Liver (tissue), 9 donors: ENCODE data around the gene TULP4. TPM values are rescaled to one million over a fixed set of nuclear protein-coding genes. Genes with fewer than 3 reads are reported as not detected.

Experiments
- DNase-seq: peaks from one replicate; pipeline ENCODE4 v3.0.0-alpha.2; 2017; ENCODE audit warnings: low spot score
- H3K27ac ChIP-seq, 2 donors: one replicate each; pipeline ENCODE4 v1.7.0; 2013; ENCODE audit warnings: inconsistent platforms in 2 of 2, low read length in 2 of 2, control low read depth in 1 of 2, low read depth in 1 of 2, mild to moderate bottlenecking in 1 of 2
- H3K27me3 ChIP-seq, 4 donors: one replicate each; pipeline versions ENCODE4 v1.6.1 to v1.7.0; 2013; ENCODE audit warnings: low read length in 3 of 4, inconsistent platforms in 1 of 4, mild to moderate bottlenecking in 1 of 4, moderate library complexity in 1 of 4; ENCODE audit not compliant: control insufficient read depth in 4 of 4, insufficient read depth in 4 of 4
- H3K36me3 ChIP-seq, 4 donors: one replicate each; pipeline versions ENCODE4 v1.6.1 to v1.7.0; 2013; ENCODE audit warnings: low read length in 3 of 4, mild to moderate bottlenecking in 3 of 4, low read depth in 1 of 4, moderate library complexity in 1 of 4; ENCODE audit not compliant: control insufficient read depth in 4 of 4, insufficient read depth in 3 of 4
- H3K4me1 ChIP-seq, 4 donors: one replicate each; pipeline versions ENCODE4 v1.6.1 to v1.7.0; 2013; ENCODE audit warnings: low read length in 3 of 4, mild to moderate bottlenecking in 3 of 4, moderate library complexity in 1 of 4; ENCODE audit not compliant: control insufficient read depth in 4 of 4, insufficient read depth in 4 of 4
- H3K4me3 ChIP-seq, 3 donors: one replicate each; pipeline versions ENCODE4 v1.6.1 to v1.7.0; 2013; ENCODE audit warnings: low read length in 3 of 3, control low read depth in 1 of 3, low read depth in 1 of 3, mild to moderate bottlenecking in 1 of 3
- H3K9ac ChIP-seq, 2 donors: one replicate each; pipeline ENCODE4 v1.7.0; 2013; ENCODE audit warnings: low read length in 2 of 2, mild to moderate bottlenecking in 2 of 2, moderate library complexity in 2 of 2, control low read depth in 1 of 2, low read depth in 1 of 2
- H3K9me3 ChIP-seq, 4 donors: one replicate each; pipeline versions ENCODE4 v1.6.1 to v1.7.0; 2013; ENCODE audit warnings: low read length in 3 of 4; ENCODE audit not compliant: control insufficient read depth in 4 of 4
- EGR1 ChIP-seq, 2 donors: IDR thresholded peaks; 2 replicates each; pipeline ENCODE4 v1.6.1; 2016 to 2018; ENCODE audit warnings: antibody characterized with exemption in 2 of 2, low read depth in 2 of 2
- FOXA1 ChIP-seq: IDR thresholded peaks from 2 replicates; pipeline ENCODE4 v1.6.1; 2016; ENCODE audit warnings: antibody characterized with exemption
- GABPA ChIP-seq, 2 donors: IDR thresholded peaks in 1 of 2; conservative IDR thresholded peaks in 1 of 2; 2 replicates each; pipeline ENCODE4 v1.6.1; 2016; ENCODE audit warnings: antibody characterized with exemption in 2 of 2, mild to moderate bottlenecking in 1 of 2, moderate library complexity in 1 of 2
- JUND ChIP-seq, 2 donors: IDR thresholded peaks; 2 replicates each; pipeline ENCODE4 v1.6.1; 2016; ENCODE audit warnings: antibody characterized with exemption in 2 of 2
- RXRA ChIP-seq, 2 donors: IDR thresholded peaks; 2 replicates each; pipeline ENCODE4 v1.6.1; 2017 to 2018; ENCODE audit warnings: antibody characterized with exemption in 2 of 2, mild to moderate bottlenecking in 1 of 2
- WGBS: extraction: QIAGEN DNeasy Blood & Tissue Kit; methylation state at CpG from one replicate; pipeline ENCODE4 v1.1.7; 2013; 5-methylcytosine and 5-hydroxymethylcytosine counted together
- polyA plus RNA-seq, 2 donors: library from polyadenylated mRNA; stranded (reverse) in 1 of 2; unstranded in 1 of 2; fragments of 200-250 nt in 1 of 2; fragments of >200 nt in 1 of 2; fragmentation: Nextera tagmentation in 1 of 2; extraction: Ambion mirVana in 1 of 2; gene quantifications; one replicate each; pipeline versions ENCODE4 v1.2.1 to v1.2.3, GENCODE V29; 2013 to 2015
- total RNA-seq, 2 donors: library from RNA; depleted of rRNA; stranded (reverse); fragments of >200 nt; gene quantifications; one replicate each; pipeline ENCODE4 v1.2.3, GENCODE V29; 2014
- TF ChIP-seq, protein P1 (sequence below): IDR thresholded peaks from 2 replicates; pipeline ENCODE4 v1.6.1; 2016; ENCODE audit warnings: antibody characterized with exemption, mild to moderate bottlenecking
- TF ChIP-seq, protein P2 (sequence below): fragments of 150-350 bp; IDR thresholded peaks from 2 replicates; pipeline ENCODE4 v1.5.1; 2017; ENCODE audit warnings: improper control_type of control experiment, low read depth, low read length; ENCODE audit not compliant: missing input control
- TF ChIP-seq, protein P3 (sequence below): IDR thresholded peaks from 2 replicates; pipeline ENCODE4 v1.6.1; 2016; ENCODE audit warnings: antibody characterized with exemption
- donor health status: healthy.
- donor health status: healthy.
- donor health status: healthy.
- donor health status: healthy.
- donor health status: healthy.

TULP4 gene
- total and polyA plus RNA-seq, 4 donors = 2.2 to 53.3 (median 18.0) TPM

DNA sequence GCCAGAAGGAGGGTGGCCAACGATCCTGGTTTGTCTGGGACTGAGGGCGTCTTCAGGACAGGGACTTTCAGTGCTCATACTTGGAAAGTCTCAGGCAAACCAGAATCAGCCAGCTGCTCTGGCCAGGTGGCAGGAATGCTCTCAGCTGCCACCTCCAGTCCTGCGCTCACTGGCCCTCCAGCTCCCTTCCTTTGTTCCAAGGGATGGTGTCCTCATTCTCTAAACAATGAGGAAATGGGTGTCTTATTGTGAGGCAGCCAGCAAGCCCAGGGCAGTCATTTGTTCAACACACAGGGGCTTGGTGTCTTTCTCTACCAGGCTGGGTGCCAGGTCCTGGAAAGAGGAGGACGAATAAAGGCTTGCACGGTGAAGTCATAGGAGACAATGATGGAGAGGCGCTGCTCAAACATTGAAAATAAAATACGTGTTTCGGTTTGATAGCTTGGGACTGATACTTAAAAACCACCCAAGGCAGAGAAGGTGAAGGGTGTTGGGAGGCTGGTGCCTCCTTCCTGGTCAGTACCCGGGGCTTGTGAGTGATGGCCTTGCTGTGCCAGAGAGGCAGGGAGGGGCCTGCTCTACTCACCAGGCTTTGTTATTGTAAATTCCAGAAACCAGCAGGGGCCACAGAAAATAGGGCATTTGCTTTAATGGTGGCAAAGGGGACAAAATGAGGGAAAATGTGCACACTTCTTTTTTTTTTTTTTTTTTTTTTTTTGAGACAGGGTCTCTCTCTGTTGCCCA, 236.3 kb downstream of the TULP4 start:
- Histone ChIP-seq H3K27ac (no peak overlapping the region), H3K27me3 (peaks cover 0 to 2% (median 0%) of the 10 kb centered on the region in 4 donors), H3K9me3 (no peaks in the 10 kb centered on the region), H3K4me3 (no peak overlapping the region), H3K4me1 (no peaks in the 10 kb centered on the region), H3K9ac (no peak overlapping the region), H3K36me3 (no peaks in the 10 kb centered on the region)
- 88% methylated on average over 9 of the region's 9 CpGs for WGBS
- no peak for DNase-seq
- TF ChIP-seq, protein P1, sequence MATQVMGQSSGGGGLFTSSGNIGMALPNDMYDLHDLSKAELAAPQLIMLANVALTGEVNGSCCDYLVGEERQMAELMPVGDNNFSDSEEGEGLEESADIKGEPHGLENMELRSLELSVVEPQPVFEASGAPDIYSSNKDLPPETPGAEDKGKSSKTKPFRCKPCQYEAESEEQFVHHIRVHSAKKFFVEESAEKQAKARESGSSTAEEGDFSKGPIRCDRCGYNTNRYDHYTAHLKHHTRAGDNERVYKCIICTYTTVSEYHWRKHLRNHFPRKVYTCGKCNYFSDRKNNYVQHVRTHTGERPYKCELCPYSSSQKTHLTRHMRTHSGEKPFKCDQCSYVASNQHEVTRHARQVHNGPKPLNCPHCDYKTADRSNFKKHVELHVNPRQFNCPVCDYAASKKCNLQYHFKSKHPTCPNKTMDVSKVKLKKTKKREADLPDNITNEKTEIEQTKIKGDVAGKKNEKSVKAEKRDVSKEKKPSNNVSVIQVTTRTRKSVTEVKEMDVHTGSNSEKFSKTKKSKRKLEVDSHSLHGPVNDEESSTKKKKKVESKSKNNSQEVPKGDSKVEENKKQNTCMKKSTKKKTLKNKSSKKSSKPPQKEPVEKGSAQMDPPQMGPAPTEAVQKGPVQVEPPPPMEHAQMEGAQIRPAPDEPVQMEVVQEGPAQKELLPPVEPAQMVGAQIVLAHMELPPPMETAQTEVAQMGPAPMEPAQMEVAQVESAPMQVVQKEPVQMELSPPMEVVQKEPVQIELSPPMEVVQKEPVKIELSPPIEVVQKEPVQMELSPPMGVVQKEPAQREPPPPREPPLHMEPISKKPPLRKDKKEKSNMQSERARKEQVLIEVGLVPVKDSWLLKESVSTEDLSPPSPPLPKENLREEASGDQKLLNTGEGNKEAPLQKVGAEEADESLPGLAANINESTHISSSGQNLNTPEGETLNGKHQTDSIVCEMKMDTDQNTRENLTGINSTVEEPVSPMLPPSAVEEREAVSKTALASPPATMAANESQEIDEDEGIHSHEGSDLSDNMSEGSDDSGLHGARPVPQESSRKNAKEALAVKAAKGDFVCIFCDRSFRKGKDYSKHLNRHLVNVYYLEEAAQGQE = no peak
- TF ChIP-seq, protein P2, sequence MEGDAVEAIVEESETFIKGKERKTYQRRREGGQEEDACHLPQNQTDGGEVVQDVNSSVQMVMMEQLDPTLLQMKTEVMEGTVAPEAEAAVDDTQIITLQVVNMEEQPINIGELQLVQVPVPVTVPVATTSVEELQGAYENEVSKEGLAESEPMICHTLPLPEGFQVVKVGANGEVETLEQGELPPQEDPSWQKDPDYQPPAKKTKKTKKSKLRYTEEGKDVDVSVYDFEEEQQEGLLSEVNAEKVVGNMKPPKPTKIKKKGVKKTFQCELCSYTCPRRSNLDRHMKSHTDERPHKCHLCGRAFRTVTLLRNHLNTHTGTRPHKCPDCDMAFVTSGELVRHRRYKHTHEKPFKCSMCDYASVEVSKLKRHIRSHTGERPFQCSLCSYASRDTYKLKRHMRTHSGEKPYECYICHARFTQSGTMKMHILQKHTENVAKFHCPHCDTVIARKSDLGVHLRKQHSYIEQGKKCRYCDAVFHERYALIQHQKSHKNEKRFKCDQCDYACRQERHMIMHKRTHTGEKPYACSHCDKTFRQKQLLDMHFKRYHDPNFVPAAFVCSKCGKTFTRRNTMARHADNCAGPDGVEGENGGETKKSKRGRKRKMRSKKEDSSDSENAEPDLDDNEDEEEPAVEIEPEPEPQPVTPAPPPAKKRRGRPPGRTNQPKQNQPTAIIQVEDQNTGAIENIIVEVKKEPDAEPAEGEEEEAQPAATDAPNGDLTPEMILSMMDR = no peak
- TF ChIP-seq RXRA (IDR thresholded peaks at IDR 0.05) (no peak), JUND (IDR thresholded peaks at IDR 0.05) (no peak), EGR1 (IDR thresholded peaks at IDR 0.05; ENCODE audit: low read depth in 2 of 2) (no peak)
- TF ChIP-seq, protein P3, sequence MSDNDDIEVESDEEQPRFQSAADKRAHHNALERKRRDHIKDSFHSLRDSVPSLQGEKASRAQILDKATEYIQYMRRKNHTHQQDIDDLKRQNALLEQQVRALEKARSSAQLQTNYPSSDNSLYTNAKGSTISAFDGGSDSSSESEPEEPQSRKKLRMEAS = no peak

DNA sequence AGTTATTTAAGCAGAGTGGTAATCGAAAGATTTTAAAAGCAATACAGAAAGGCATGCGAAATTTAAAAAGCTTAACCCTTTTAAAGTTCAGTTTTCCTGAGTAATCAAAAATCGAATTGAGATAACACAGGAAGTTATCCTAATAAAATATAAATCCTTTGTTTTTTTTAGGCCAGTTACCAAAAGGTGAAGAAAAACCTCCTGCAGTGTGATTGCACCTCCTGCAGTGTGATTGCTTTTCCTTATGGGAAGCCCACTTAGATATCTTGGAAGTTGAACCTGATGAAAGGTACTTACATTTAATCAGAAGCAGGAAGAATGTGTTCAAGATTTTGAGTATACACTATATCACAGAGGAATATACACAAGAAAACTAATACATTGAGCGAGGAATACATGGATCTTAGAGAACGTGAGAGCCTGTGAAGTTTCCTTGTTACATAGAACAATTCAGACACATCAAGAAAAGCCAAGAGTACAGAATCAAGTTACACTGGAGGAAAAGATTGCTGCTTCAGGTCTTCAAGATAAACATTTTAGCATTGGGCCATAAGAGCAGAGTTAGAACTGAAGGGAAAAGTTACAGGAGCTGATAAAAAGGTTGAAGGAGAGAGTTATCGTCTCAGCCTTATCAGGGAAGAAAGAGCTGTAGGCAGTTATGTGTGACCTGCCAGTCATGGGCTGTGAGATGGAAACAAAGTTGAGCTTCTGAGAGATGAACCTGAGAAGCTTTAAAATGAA, 240.0 kb downstream of the TULP4 start:
- peaks cover 0 to 2% (median 0%) of the 10 kb centered on the region in 4 donors for H3K27me3 ChIP-seq
- H3K27ac ChIP-seq = no peak overlapping the region
- 77% methylated on average over 6 of the region's 6 CpGs for WGBS
- no peak for DNase-seq
- no peaks in the 10 kb centered on the region for H3K4me1 ChIP-seq
- no peaks in the 10 kb centered on the region for H3K36me3 ChIP-seq
- no peak overlapping the region for H3K4me3 ChIP-seq
- TF ChIP-seq, protein P2 = no peak
- TF ChIP-seq, protein P3 = no peak
- TF ChIP-seq FOXA1 (no peak), GABPA (IDR thresholded peaks at IDR 0.05 in 1 of 2, conservative IDR thresholded peaks at IDR 0.05 in 1 of 2) (no peak), JUND (IDR thresholded peaks at IDR 0.05) (no peak)
- TF ChIP-seq, protein P1 = no peak
- no peaks in the 10 kb centered on the region for H3K9me3 ChIP-seq
- H3K9ac ChIP-seq = no peak overlapping the region
